GM10248 (cell line): ENCODE data around the gene FBF1.
"Not testable (repeated sequence)": the region's sequence is repeated elsewhere in the genome, so short reads cannot be mapped to it uniquely, and the experiment has no call there.

Experiments used
- CTCF ChIA-PET: fragments of 300-600 bp; sonication (Branson Sonifier 250); formaldehyde crosslinking; extraction: SDS; loops from one replicate; lab custom pipeline; 2021; ENCODE audit warnings: antibody characterized with exemption; lab: Yijun Ruan, JAX
- POLR2A ChIA-PET: fragments of 350-650 bp; sonication (Branson Sonifier 250); formaldehyde crosslinking; extraction: SDS; loops from one replicate; lab custom pipeline; 2020; ENCODE audit warnings: antibody characterized with exemption; lab: Yijun Ruan, JAX
- DNase-seq: peaks from one replicate; pipeline ENCODE4 v3.0.0; 2012; ENCODE audit errors: extremely low spot score
- TF ChIP-seq, protein P1 (sequence below): IDR thresholded peaks from 2 replicates; pipeline ENCODE4 v1.5.1; 2012; ENCODE audit warnings: mild to moderate bottlenecking, low read depth; ENCODE audit errors: extremely low read depth, missing control alignments, control extremely low read depth

Gene FBF1

DNA sequence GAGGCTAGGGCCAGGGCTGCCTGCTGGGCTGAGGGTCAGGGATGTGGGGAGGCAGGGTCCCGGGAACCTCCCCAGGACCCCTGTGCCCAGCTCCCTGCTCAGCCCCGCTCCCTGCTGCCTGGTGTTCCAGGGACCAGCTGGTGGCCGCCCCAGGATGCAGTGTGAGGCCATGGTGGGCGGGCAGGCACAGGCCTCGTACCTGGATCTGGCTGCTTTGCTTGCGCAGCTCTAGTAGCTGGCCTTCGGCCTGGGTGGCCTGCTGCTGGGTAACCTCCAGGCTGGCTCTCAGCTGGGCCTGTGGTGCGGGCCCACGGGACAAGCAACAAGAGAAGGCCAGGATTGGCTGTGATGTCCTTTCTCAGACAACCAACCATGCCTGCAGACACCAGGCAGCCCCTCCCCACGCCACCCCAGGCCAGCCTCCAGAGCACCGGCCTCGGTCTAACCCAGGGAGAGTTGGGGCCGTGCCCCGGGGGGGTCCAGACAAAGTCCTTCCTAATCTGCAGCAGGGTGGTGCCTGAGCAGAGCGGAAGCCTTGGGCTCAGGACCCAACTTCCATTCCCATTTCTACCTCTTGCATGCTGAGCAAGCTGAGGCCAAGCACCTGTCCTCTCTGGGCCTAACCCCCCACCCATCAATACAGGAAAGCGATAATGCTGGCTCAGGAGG is 48.2 kb downstream of the FBF1 start:
- TF ChIP-seq, protein P1, sequence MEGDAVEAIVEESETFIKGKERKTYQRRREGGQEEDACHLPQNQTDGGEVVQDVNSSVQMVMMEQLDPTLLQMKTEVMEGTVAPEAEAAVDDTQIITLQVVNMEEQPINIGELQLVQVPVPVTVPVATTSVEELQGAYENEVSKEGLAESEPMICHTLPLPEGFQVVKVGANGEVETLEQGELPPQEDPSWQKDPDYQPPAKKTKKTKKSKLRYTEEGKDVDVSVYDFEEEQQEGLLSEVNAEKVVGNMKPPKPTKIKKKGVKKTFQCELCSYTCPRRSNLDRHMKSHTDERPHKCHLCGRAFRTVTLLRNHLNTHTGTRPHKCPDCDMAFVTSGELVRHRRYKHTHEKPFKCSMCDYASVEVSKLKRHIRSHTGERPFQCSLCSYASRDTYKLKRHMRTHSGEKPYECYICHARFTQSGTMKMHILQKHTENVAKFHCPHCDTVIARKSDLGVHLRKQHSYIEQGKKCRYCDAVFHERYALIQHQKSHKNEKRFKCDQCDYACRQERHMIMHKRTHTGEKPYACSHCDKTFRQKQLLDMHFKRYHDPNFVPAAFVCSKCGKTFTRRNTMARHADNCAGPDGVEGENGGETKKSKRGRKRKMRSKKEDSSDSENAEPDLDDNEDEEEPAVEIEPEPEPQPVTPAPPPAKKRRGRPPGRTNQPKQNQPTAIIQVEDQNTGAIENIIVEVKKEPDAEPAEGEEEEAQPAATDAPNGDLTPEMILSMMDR, result no peak
- CTCF ChIA-PET, result interaction anchor here (1.1 to 5.1 kb wide), 5 partner anchors 13 to 139 kb away, joined by 3 to 30 read pairs (median 6); partner anchors contain the start of gene MRPL38
- POLR2A ChIA-PET, result no interaction called here
- DNase-seq, result no peak

DNA sequence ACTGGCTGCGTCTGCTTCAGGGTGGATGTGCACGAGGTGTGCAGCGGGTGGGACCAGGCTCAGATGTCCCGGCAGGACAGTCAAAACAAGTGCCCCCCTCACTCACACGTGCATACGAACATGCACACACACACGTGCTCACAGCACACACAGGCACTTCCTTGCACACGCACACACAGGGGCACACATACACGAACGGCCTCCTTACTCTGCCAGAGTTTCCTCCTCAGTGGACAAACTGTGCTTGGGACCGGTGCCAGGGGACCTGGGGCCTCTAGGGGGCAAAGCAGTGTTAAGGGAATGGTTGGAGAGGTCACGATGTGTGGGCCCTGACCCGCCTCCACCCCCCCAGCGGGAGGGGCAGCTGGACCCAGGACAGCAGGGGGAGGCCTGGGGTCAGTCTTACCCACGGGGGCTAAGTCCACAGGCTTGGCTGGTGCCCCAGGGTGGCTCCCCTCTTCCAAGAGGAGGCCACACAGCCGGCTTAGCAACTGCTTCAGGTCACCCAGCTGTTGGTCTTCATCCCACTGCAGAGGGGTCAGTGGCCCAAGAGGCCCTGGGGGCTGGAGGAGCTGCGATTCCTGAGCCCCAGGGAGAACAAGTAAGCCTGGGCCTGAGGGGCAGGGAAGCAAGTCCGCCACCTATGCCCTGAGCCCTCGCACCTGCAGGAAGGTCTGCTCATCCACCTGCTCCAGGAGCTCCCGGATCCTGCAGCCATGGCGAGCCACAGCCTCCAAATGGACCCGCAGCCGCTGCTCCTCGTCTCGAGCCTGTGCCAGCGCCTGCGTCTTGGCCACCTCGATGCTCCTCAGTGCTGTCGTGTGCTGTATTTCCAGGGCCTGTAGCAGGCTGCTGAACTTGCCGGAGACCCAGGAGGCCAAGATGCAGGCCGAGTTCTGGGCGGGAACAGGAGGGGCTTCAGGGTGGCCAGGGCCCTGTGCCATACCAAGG is 49.0 kb downstream of the FBF1 start:
- CTCF ChIA-PET, result interaction anchor here (1.5 kb wide), 1 partner anchor 138 kb away, joined by 4 read pairs; no protein-coding TSS in a partner anchor
- DNase-seq, result no peak
- TF ChIP-seq, protein P1, result no peak

DNA sequence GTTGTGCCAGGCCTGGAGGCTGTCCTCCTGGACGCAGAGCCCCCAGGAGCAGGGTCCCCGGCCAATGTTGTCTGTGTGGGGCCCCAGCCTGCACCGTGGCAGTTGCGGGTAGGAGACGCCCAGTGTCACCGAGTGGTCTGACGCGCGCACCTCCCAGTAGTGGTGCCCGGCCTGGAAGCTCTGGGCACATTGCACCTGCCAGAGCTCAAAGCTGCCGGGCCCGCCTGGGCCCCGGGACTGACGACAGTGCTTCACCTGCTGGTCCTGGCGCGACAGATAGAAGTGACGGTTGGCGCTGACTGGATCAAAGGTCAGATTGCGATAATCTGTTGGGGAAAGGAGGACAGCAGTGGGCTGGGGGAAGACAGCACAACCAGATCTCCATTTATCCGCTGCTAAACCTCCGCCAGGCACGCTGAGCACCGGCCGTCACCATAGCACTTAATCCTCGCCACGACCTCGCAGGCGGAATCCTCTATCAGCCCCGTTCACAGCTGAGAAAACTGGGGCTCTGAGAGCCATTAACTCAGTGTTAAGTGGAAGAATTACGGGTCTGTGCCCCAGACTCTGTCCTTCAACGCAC is 49.7 kb downstream of the FBF1 start:
- ChIA-PET POLR2A (no interaction called here), CTCF (no interaction called here)
- TF ChIP-seq, protein P1, result no peak
- no peak for DNase-seq

More for the DNA sequence above, 49.0 kb downstream of the FBF1 start:
- POLR2A ChIA-PET, result no interaction called here

DNA sequence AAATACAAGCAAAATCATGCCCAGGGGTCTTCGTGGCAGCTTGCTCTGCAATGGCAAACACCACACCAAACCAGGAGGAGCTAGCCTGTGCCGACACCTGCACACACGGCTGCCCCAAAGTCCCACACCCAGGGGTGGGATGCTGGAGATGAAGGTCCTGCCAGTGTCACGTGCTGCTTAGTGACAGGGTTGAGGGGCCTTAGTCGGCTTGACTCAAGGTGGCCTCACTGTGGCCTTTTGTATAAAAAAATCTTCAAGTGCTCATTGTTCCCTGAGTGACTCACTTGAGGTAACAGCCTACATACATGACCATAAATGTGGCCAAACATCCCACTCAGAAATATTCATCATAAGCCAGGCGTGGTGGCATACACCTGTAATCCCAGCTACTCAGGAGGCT is 51.4 kb downstream of the FBF1 start:
- POLR2A ChIA-PET, result interaction anchor here (0.7 kb wide), 2 partner anchors 279 to 288 kb away, joined by 3 to 7 read pairs; no protein-coding TSS in a partner anchor
- TF ChIP-seq, protein P1, result no peak
- CTCF ChIA-PET, result interaction anchor here (1.0 kb wide), 1 partner anchor 28 kb away, joined by 3 read pairs; no protein-coding TSS in a partner anchor

DNA sequence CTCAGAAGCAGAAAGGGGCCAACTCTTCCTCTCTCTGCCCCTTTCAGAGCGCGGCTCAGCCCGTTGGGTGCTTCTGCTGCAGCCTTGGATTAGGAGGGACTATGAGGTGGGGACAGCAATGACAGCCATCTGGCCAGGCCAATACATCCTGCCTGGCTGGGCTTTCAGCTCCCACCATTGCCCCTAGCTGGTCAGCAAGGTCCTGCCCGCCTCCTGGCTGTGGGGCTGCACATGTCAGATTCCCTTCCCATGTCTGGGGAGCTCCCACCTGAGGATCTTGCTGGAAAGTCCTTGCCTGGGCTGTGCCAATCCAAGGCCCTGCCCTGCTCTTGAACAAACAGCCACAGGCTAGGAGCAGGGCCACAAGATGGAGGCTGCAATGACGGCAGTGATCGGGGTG is 52.4 kb downstream of the FBF1 start:
- POLR2A ChIA-PET, result no interaction called here
- no peak for DNase-seq
- TF ChIP-seq, protein P1, result no peak
- CTCF ChIA-PET, result interaction anchor here (1.0 to 3.4 kb wide), 6 partner anchors 7 to 27 kb away, joined by 3 to 14 read pairs (median 4); partner anchors contain the start of gene TRIM65

More for the DNA sequence above, 51.4 kb downstream of the FBF1 start:
- no peak for DNase-seq

DNA sequence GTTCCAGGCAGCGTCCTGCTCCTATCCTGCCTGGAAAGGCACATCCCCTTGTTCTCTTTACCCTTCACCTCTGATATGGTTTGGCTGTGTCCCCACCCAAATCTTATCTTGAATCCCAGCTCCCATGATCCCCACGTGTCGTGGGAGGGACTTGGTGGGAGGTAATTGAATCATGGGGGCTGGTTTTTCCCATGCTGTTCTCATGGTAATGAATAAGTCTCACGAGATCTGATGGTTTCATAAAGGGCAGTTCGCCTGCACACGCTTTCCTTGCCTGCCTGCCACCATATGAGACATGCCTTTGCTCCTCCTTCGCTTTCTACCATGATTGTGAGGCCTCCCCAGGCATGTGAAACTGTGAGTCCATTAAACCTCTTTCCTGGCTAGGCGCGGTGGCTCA is 55.0 kb downstream of the FBF1 start:
- not testable (repeated sequence) for DNase-seq
- POLR2A ChIA-PET, result interaction anchor here (0.6 kb wide), 1 partner anchor 11 kb away, joined by 4 read pairs; the partner anchor contains the start of gene TRIM65
- CTCF ChIA-PET, result interaction anchor here (1.6 to 3.4 kb wide), 2 partner anchors 10 to 12 kb away, joined by 5 to 14 read pairs; partner anchors contain the start of gene TRIM65
